Spleen (tissue), 11 donors: ENCODE measurements around the gene RAP1B. TPM values are rescaled to one million over a fixed set of nuclear protein-coding genes. Genes with fewer than 3 reads are reported as not detected.

Experiments used
- DNase-seq: peaks from one replicate; pipeline ENCODE4 v3.0.0-alpha.2; 2020
- H3K27ac ChIP-seq, 8 donors: fragments of 200-600 bp; sonication (generic) in 7 of 8; 1 replicate in 4 of 8; 2 replicates in 4 of 8; pipeline versions ENCODE4 v1.5.0 to v1.8.0; 2016 to 2021; ENCODE audit warnings: inconsistent platforms in 4 of 8, mild to moderate bottlenecking in 4 of 8, moderate library complexity in 1 of 8
- H3K27me3 ChIP-seq, 7 donors: fragments of 200-600 bp; sonication (generic) in 6 of 7; replicated peaks in 1 of 7; 1 replicate in 4 of 7; 2 replicates in 3 of 7; pipeline versions ENCODE4 v1.5.0 to v1.8.0; 2016 to 2021; ENCODE audit warnings: inconsistent platforms in 3 of 7, mild to moderate bottlenecking in 1 of 7
- H3K36me3 ChIP-seq, 6 donors: fragments of 200-600 bp; sonication (generic) in 5 of 6; 1 replicate in 4 of 6; 2 replicates in 2 of 6; pipeline versions ENCODE4 v1.5.0 to v1.8.0; 2016 to 2021; ENCODE audit warnings: inconsistent platforms in 2 of 6
- H3K4me1 ChIP-seq, 6 donors: fragments of 200-600 bp; sonication (generic) in 5 of 6; 1 replicate in 3 of 6; 2 replicates in 3 of 6; pipeline versions ENCODE4 v1.5.0 to v1.8.0; 2016 to 2021; ENCODE audit warnings: inconsistent platforms in 3 of 6
- H3K4me3 ChIP-seq, 8 donors: fragments of 200-600 bp; sonication (generic) in 7 of 8; 1 replicate in 4 of 8; 2 replicates in 4 of 8; pipeline versions ENCODE4 v1.5.0 to v1.8.0; 2016 to 2021; ENCODE audit warnings: inconsistent platforms in 4 of 8, mild to moderate bottlenecking in 4 of 8, moderate library complexity in 2 of 8
- H3K9me3 ChIP-seq, 8 donors: fragments of 200-600 bp; sonication (generic) in 7 of 8; 1 replicate in 4 of 8; 2 replicates in 4 of 8; pipeline versions ENCODE4 v1.5.0 to v1.8.0; 2016 to 2021; ENCODE audit warnings: inconsistent platforms in 4 of 8
- CTCF ChIP-seq, 11 experiments: fragments of 200-600 bp in 7 of 11; fragments of 450-650 bp in 4 of 11; sonication (generic) in 4 of 11; IDR thresholded peaks in 8 of 11; conservative IDR thresholded peaks in 3 of 11; 1 replicate in 7 of 11; 2 replicates in 4 of 11; pipeline versions ENCODE4 v1.4.0 to v1.8.0; 2016 to 2021; ENCODE audit warnings: antibody characterized with exemption in 11 of 11, inconsistent platforms in 4 of 11, mild to moderate bottlenecking in 1 of 11
- POLR2A ChIP-seq, 3 donors: fragments of 450-650 bp; IDR thresholded peaks; one replicate each; pipeline ENCODE4 v1.5.1; 2017; ENCODE audit warnings: antibody characterized with exemption in 3 of 3, mild to moderate bottlenecking in 1 of 3
- POLR2AphosphoS5 ChIP-seq, 3 donors: sonication (generic); formaldehyde crosslinking; IDR thresholded peaks; one replicate each; pipeline ENCODE4 v1.5.1; 2017; ENCODE audit warnings: antibody characterized with exemption in 3 of 3
- WGBS, 5 donors: extraction: QIAGEN DNeasy Blood & Tissue Kit in 3 of 5; methylation state at CpG; one replicate each; pipeline versions ENCODE4 v1.1.5 to v1.1.7; 2013 to 2018; 5-methylcytosine and 5-hydroxymethylcytosine counted together
- intact Hi-C: fragments of 100-400 bp; cut with DNase I; formaldehyde crosslinking; loops from one replicate; pipeline ENCODE4 v1.15.0; 2023; ENCODE audit warnings: low total_unique reads
- polyA plus RNA-seq, 3 donors: library from polyadenylated mRNA; stranded (reverse); fragments of 200-250 nt; gene quantifications; one replicate each; pipeline ENCODE4 v1.2.1, GENCODE V29; 2013
- total RNA-seq, 7 donors: library from RNA; depleted of rRNA in 3 of 7; stranded (reverse); fragments of >200 nt in 3 of 7; fragmentation: NEBNext Ultra II Directional in 4 of 7; extraction: Animal tissue kit (Norgen Biotek cat#: 25700) in 4 of 7; gene quantifications; one replicate each; pipeline versions ENCODE4 v1.1.0 to v1.2.1, GENCODE V29; 2016 to 2021
- donor health status: healthy with polysubstance abuse.
- donor health status: DM: no; HTN: no; CAD: no; lungs with moderate emphysema.
- donor health status: DM: no; HTN: no; CAD: no.
- donor health status: Bipolar disorder and iron deficiency.
- donor health status: healthy.
- donor health status: DM: no; HTN: no; CAD: no.
- donor health status: DM: yes; HTN: yes; CAD: no.

Gene RAP1B
- total and polyA plus RNA-seq, 10 donors = 107 to 321 (median 235) TPM

GRCh38 chr12:68638171-68638570 is 27.5 kb downstream of the RAP1B start:
- 29 to 45% (median 38%) methylated on average over 3 of the region's 3 CpGs for WGBS, 5 donors
- Histone ChIP-seq H3K4me3 (no peak overlapping the region), H3K36me3 (peaks cover 0 to 16% (median 6%) of the 10 kb centered on the region in 6 donors), H3K4me1 (peaks cover 71 to 100% (median 95%) of the 10 kb centered on the region in 6 donors), H3K9me3 (no peaks in the 10 kb centered on the region), H3K27ac (peak overlapping the region in 5 of 8 donors; percentile 2 to 47 (median 23)), H3K27me3 (no peaks in the 10 kb centered on the region)
- intact Hi-C loops = no loop called here
- no peak for DNase-seq
- TF ChIP-seq POLR2AphosphoS5 (IDR thresholded peaks at IDR 0.05) = no peak
- no peak for TF ChIP-seq POLR2A (IDR thresholded peaks at IDR 0.05)
- no peak for TF ChIP-seq CTCF (IDR thresholded peaks at IDR 0.05 in 8 of 11, conservative IDR thresholded peaks at IDR 0.05 in 3 of 11)

- TF ChIP-seq POLR2A (IDR thresholded peaks at IDR 0.05) (no peak), POLR2AphosphoS5 (IDR thresholded peaks at IDR 0.05) (no peak), CTCF (IDR thresholded peaks at IDR 0.05 in 8 of 11, conservative IDR thresholded peaks at IDR 0.05 in 3 of 11) (no peak)
- H3K36me3 ChIP-seq = peaks cover 0 to 16% (median 6%) of the 10 kb centered on the region in 6 donors
- H3K9me3 ChIP-seq = no peaks in the 10 kb centered on the region
- 73 to 82% (median 74%) methylated on average over 12 of the region's 12 CpGs for WGBS, 5 donors
- peak overlapping the region in 3 of 8 donors; percentile 10 to 53 (median 24) for H3K27ac ChIP-seq
- intact Hi-C loops = no loop called here
- peaks cover 64 to 100% (median 90%) of the 10 kb centered on the region in 6 donors for H3K4me1 ChIP-seq
- no peak overlapping the region for H3K4me3 ChIP-seq
- DNase-seq = no peak
- no peaks in the 10 kb centered on the region for H3K27me3 ChIP-seq
These were observed 28.2 kb downstream of the RAP1B start for GRCh38 chr12:68638721-68639395.

GRCh38 chr12:68639396-68639767 is 28.7 kb downstream of the RAP1B start:
- WGBS, 5 donors = 85 to 91% (median 88%) methylated on average over 1 of the region's 1 CpG
- no peak for TF ChIP-seq CTCF (IDR thresholded peaks at IDR 0.05 in 8 of 11, conservative IDR thresholded peaks at IDR 0.05 in 3 of 11)
- no peak for TF ChIP-seq POLR2AphosphoS5 (IDR thresholded peaks at IDR 0.05)
- no peak for TF ChIP-seq POLR2A (IDR thresholded peaks at IDR 0.05)
- Histone ChIP-seq H3K4me1 (peaks cover 59 to 100% (median 85%) of the 10 kb centered on the region in 6 donors), H3K27me3 (no peaks in the 10 kb centered on the region), H3K9me3 (no peaks in the 10 kb centered on the region), H3K4me3 (no peak overlapping the region), H3K36me3 (peaks cover 0 to 19% (median 6%) of the 10 kb centered on the region in 6 donors), H3K27ac (peak overlapping the region in 3 of 8 donors; percentile 10 to 53 (median 24))
- DNase-seq = no peak
- intact Hi-C loops = no loop called here

GRCh38 chr12:68641138-68641537 is 30.4 kb downstream of the RAP1B start:
- Histone ChIP-seq H3K4me1 (peaks cover 55 to 100% (median 82%) of the 10 kb centered on the region in 6 donors), H3K27me3 (no peaks in the 10 kb centered on the region), H3K36me3 (peaks cover 0 to 23% (median 6%) of the 10 kb centered on the region in 6 donors), H3K9me3 (no peaks in the 10 kb centered on the region), H3K4me3 (peak overlapping the region in 1 of 8 donors; percentile 24), H3K27ac (peak overlapping the region in 4 of 8 donors; percentile 19 to 55 (median 33))
- DNase-seq = no peak
- TF ChIP-seq POLR2AphosphoS5 (IDR thresholded peaks at IDR 0.05) (peak in 2 of 3 donors; percentile 27 to 46), CTCF (IDR thresholded peaks at IDR 0.05 in 8 of 11, conservative IDR thresholded peaks at IDR 0.05 in 3 of 11) (no peak), POLR2A (IDR thresholded peaks at IDR 0.05) (no peak)
- intact Hi-C loops = no loop called here
- 22 to 44% (median 29%) methylated on average over 5 of the region's 5 CpGs for WGBS, 5 donors
